T follicular helper cell (primary cell): Measurements from ENCODE around the gene DIS3L.
"Not testable (repeated sequence)": the region's sequence is repeated elsewhere in the genome, so short reads cannot be mapped to it uniquely, and the experiment has no call there.

Experiments
- DNase-seq: peaks from one replicate; pipeline ENCODE4 v3.0.0-alpha.2; 2020; ENCODE audit warnings: low read depth

DIS3L gene

GRCh38 chr15:66310786-66311185 is 17.4 kb downstream of the DIS3L start:
- DNase-seq, result no peak

GRCh38 chr15:66312144-66312543 is 18.8 kb downstream of the DIS3L start:
- no peak for DNase-seq

GRCh38 chr15:66323312-66323928 is 30.1 kb downstream of the DIS3L start:
- DNase-seq, result no peak

DNA sequence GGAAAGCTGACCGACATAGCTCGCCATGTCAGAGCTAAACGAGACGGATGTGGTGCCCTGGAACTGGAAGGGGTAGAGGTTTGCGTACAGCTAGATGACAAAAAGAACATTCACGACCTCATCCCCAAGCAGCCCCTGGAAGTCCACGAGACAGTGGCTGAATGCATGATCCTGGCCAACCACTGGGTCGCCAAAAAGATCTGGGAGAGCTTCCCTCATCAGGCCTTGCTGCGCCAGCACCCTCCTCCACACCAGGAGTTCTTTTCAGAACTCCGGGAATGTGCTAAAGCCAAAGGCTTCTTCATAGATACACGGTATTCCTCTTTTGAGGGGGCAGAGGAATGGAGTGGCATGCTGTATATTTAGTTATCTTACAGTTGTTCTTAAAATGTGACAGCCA is 32.7 kb downstream of the DIS3L start:
- no peak for DNase-seq

DNA sequence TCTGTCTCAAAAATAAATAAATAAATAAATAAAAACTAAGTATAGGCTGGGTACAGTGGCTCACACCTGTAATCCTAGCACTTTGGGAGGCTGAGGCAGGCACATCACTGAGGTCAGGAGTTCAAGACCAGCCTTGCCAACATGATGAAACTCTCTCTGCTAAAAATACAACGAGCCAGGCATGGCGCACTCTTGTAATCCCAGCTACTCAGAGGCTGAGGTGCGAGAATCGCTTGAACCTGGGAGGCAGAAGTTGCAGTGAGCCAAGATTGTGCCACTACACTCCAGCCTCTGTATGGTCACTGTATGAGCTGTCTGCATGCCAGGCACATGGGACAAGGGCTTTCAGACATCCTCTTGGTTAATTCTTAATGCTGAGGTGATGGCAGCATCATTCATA is 34.4 kb downstream of the DIS3L start:
- DNase-seq, result no peak

DNA sequence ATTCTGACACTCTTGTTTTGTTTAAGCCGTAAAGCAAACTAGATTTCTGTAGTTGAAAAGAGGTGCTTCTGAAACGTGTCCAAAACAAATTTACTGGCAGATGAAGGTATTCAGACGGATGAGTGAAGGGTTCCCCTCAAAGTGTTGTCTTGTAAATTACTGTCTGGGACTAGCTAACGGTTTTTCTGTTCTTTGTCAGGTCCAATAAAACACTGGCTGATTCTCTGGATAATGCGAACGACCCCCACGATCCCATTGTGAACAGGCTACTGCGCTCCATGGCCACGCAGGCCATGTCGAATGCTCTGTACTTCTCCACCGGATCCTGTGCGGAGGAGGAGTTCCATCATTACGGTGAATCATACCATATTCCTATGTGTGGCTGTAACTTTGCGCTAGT is 35.4 kb downstream of the DIS3L start:
- no peak for DNase-seq

GRCh38 chr15:66348530-66348929 is 55.2 kb downstream of the DIS3L start:
- DNase-seq, result not testable (repeated sequence)

GRCh38 chr15:66356077-66356358 is 62.6 kb downstream of the DIS3L start:
- DNase-seq, result no peak

- peak; percentile 97 for DNase-seq
These were observed 63.2 kb downstream of the DIS3L start, which contains the start of gene TIPIN for GRCh38 chr15:66356359-66357236. TIPIN (minus strand) TSS chr15:66356685; CDS start chr15:66352947, 3,738 bp downstream.

DNA sequence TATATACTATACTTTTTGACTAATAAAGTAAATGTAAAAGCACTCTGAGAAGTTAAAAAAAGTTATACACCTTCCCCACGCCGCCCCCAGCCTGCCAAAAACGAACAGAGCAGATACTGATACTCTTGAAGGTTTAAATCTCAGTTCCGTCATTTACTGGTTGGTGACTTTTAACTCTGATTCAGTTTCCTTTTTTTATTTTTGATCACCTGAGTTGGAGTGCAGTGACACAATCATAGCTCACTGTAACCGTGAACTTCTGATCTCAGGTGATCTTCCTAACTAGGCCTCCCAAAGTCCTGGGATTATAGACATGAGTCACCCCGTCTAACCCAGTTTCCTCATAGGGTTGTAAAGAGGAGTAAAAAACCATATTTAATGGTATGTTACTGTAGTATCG is 66.4 kb downstream of the DIS3L start:
- DNase-seq, result no peak

DNA sequence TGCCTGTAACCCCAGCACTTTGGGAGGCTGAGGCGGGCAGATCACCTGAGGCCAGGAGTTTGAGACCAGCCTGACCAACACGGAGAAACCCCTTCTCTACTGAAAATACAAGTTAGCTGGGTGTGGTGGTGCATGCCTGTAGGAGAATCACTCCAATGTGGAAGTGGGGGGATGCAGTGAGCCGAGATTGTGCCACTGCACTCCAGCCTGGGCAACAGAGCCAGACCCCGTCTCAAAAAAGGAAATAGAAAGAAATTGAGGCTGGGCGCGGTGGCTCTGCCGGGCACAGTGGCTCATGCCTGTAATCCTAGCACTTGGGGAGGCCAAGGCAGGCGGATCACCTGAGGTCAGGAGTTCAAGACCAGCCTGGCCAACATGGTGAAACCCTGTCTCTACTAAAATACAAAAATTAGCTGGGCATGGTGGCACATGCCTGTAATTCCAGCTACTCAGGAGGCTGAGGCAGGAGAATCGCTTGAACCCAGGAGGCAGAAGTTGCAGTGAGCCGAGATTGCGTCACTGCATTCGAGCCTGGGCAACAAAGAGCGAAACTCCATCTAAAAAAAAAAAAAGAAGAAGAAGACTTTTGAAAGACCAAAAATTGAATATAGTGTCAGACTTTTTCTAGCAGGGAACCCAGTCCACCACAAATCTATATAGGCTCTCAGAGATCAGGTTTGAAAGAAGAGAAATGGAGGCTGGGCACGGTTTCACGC is 68.5 kb downstream of the DIS3L start:
- not testable (repeated sequence) for DNase-seq

DNA sequence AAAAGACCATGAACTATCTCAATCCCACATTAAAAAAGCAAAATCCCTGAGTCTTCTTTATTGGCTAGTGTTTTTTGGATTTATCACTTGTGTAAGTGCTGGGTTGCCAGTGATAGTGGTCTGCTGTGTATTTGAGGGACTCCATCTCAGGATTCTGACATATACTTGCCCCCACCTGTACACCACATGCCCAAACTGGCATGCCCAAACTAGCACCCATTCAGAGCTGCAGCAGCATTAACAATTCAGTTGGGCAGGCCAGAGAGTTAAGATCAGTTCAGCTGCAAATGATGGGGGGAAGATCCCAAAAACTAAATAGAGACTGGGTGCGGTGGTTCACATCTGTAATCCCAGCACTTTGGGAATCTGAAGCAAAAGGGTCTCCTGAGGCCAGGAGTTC is 69.4 kb downstream of the DIS3L start:
- DNase-seq, result no peak

GRCh38 chr15:66364944-66365528 is 71.7 kb downstream of the DIS3L start:
- no peak for DNase-seq

DNA sequence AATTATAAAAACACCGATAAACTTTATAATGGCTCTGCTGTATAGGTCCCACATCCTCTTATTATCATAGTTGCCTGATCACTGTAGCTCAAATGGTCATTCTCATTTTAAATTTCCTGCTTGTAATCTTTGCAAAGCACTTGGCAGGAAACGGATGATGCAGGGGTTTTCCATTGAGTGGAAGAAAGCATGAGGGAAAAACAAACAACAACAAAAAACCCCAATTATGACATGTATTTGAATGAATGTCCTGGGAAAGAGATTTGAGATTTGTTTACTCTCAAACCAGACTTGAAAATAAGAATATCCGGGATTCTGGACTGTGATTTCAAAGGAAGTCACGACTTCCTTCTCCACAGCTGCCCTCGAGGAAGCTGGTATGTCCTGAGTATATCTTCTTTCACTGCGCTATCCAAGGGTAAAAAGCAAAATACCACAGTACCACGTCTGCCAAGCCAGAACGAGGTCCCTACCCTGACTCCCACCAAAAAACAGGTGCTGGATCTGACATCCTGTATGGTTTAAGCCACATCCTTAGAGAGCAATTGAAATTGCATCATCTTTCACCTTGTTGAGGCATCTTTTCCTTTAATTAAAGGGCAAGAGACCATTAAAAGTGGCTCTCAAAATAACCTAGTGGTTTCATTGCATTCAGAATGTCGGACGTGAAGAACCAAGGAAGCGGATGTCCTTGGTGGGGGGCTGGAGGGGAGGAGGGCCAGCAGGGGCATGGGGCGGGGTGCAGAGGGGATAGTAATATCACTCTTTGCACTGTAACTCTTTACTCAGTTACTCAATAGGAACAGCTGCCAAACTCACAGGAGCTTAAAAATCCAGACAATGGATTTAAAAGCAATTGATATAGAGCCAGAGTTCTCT is 76.6 kb downstream of the DIS3L start:
- DNase-seq, result no peak

DNA sequence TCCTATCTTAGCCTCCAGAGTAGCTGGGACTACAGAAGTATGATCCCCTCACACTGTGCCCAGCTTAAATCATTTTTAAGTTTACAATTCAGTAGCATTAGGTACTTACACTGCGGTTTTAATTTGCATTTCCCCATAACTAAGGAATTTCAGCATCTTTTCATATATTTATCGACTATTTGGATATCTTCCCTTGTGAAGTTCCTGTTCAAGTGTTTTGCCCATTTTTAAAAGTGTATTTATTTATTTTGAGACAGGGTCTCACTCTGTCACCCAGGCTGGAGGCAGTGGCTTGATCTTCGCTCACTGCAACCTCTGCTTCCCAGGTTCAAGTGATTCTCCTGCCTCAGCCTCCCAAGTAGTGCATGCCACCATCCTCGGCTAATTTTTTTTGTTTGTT is 80.8 kb downstream of the DIS3L start:
- no peak for DNase-seq

DNA sequence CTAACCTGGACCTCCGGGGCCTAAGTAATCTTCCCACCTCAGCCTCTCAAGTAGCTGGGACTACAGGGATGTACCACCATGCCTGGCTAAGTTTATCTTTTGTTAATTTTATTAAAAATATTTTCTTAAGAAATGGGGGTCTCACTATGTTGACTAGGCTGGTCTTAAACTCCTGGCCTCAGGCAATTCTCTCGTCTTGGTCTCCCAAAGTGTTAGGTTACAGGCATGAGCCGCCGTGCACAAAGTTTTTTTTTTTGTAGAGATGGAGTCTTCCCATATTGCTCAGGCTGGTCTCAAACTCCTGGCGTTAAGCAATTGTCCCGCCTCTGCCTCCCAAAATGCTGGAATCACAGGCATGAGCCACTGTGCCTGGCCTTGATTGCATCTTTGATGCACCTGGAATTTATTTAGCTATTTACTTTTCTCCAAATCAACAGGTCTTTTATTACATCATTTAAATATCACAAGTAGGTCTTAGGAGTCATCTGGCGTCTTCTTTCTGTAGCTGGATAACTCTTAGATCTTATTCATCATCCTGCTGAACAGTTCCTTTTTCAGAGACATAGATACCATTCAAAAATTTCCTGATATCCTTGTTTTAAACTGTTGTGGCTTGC is 85.6 kb downstream of the DIS3L start:
- DNase-seq, result no peak

- not testable (repeated sequence) for DNase-seq
These were observed 88.0 kb downstream of the DIS3L start for GRCh38 chr15:66381376-66381775.
